ENCODE data around the gene CDKAL1.

GRCh38 chr6:21265034-21265729 is 730.9 kb downstream of the CDKAL1 start:
- TF ChIP-seq CTCF (conservative IDR thresholded peaks at IDR 0.05; ENCODE audit: low read depth, low read length): no peak
- TF ChIP-seq EZH2 (IDR thresholded peaks at IDR 0.05; ENCODE audit: low read length, unreplicated experiment): no peak
